PFSK-1 (cell line): ENCODE data around the gene TMEM72.

Experiments used
- FOXP2 ChIP-seq: optimal IDR thresholded peaks from 2 replicates; pipeline ENCODE3; 2011; ENCODE audit warnings: borderline replicate concordance, control low read depth, inconsistent platforms; ENCODE audit not compliant: insufficient read depth; ENCODE audit errors: extremely low read length, extremely low read depth
- POLR2AphosphoS5 ChIP-seq: IDR thresholded peaks from 2 replicates; pipeline ENCODE4 v1.6.1; 2012; ENCODE audit warnings: low read depth, mild to moderate bottlenecking, control low read depth, low read length, moderate library complexity
- SIN3A ChIP-seq: IDR thresholded peaks from 2 replicates; pipeline ENCODE4 v1.6.1; 2012; ENCODE audit warnings: mild to moderate bottlenecking, low read length, moderate library complexity, borderline replicate concordance; ENCODE audit not compliant: insufficient read depth

- TF ChIP-seq SIN3A (no peak), POLR2AphosphoS5 (no peak), FOXP2 (no peak)
Measured at GRCh38 chr10:44951576-44952226, 40.6 kb downstream of the TMEM72 start.
